IPS-20b (cell line): ENCODE data around the gene SEMA4F.

ENCODE experiments used
- H3K27ac ChIP-seq: one replicate; pipeline ENCODE4 v1.5.1; 2013; ENCODE audit warnings: low read length
- H3K27me3 ChIP-seq: 2 replicates; pipeline ENCODE4 v1.6.1; 2013; ENCODE audit warnings: mild to moderate bottlenecking, low read length, inconsistent platforms; ENCODE audit not compliant: insufficient read depth
- H3K36me3 ChIP-seq: 2 replicates; pipeline ENCODE4 v1.6.1; 2013; ENCODE audit warnings: low read depth, mild to moderate bottlenecking, inconsistent platforms, low read length, moderate library complexity; ENCODE audit not compliant: insufficient read depth
- H3K4me1 ChIP-seq: 2 replicates; pipeline ENCODE4 v1.6.1; 2013; ENCODE audit warnings: mild to moderate bottlenecking, control low read depth, inconsistent platforms, low read length, moderate library complexity; ENCODE audit not compliant: insufficient read depth
- H3K4me3 ChIP-seq: 2 replicates; pipeline ENCODE4 v1.5.1; 2013; ENCODE audit warnings: mild to moderate bottlenecking, low read length, inconsistent platforms
- H3K9ac ChIP-seq: 2 replicates; pipeline ENCODE4 v1.6.1; 2013; ENCODE audit warnings: low read depth, mild to moderate bottlenecking, inconsistent platforms, low read length, moderate library complexity
- H3K9me3 ChIP-seq: 2 replicates; pipeline ENCODE4 v1.6.1; 2013; ENCODE audit warnings: mild to moderate bottlenecking, low read depth, low read length, inconsistent platforms; ENCODE audit not compliant: insufficient read depth

The SEMA4F gene

DNA sequence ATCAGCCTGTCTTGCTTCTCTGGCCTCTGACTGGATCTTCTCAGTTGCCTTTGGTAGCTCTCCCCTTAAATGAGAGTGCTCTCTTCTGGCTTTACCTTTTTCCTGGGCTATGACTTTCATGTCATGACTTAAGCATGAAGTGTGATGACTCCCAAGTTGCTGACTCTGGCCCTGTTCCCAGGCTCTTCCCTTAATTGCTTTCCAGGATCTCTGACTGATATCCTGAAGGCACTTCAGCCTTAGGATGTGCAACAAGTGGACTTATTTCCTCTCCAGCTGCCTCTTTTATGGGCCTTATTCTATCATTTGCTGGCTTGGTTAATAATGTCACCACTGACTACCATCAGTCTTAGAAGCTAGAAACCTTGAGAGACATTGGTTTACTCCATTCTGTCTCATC, 17.4 kb downstream of the SEMA4F start:
- Histone ChIP-seq H3K27ac (no peak overlapping the region), H3K9ac (no peak overlapping the region), H3K27me3 (no peaks in the 10 kb centered on the region), H3K4me1 (no peaks in the 10 kb centered on the region), H3K4me3 (no peak overlapping the region), H3K36me3 (no peaks in the 10 kb centered on the region), H3K9me3 (no peaks in the 10 kb centered on the region)

DNA sequence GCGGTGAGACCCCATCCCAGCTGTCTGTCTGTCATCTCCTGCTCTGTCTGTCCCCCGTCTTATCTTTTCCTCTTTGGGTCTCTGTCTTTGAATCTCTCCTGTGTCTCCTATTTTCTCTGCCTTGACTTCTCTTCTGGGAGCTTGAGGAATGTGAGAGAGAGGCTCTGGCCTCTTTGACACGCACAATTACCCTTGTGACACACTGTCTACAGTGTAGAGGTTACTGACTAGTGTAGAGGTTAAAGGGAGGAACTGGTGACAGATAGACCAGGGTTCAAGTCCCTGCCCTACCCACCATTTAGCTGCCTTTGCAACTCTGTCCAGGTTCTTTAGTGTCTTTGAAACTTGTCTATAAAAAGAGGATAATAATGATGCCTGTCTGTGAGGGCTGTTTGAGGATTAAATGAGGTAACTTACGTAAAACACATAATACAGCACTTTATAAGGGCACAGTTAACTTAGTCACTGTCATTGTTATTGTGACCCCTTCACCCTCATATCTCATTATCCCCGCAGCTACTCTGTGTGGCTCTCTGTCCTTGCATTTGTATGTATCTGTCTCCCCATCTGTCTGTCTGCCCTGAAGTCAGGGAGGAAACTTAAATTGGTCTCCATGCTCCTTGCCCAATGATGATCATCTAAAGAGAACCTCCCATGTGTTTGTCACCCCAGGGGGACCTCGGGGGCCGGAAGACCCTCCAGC, 19.9 kb downstream of the SEMA4F start:
- Histone ChIP-seq H3K9ac (no peak overlapping the region), H3K4me3 (no peak overlapping the region), H3K4me1 (no peaks in the 10 kb centered on the region), H3K36me3 (no peaks in the 10 kb centered on the region), H3K27ac (no peak overlapping the region), H3K9me3 (no peaks in the 10 kb centered on the region), H3K27me3 (no peaks in the 10 kb centered on the region)

DNA sequence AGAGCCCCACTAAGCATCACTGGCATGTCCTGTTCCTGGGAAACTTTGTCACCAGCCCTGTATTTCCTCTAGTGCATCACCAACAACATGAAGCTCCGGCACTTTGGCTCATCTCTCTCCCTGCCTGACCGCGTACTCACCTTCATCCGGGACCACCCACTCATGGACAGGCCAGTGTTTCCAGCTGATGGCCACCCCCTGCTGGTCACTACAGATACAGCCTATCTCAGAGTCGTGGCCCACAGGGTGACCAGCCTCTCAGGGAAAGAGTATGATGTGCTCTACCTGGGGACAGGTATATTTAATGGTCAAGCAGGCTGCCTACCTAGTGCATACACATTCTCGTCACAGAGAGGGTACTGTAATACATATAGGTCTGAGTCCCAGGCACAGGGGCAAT, 21.0 kb downstream of the SEMA4F start:
- Histone ChIP-seq H3K4me3 (no peak overlapping the region), H3K36me3 (no peaks in the 10 kb centered on the region), H3K27me3 (no peaks in the 10 kb centered on the region), H3K27ac (no peak overlapping the region), H3K4me1 (no peaks in the 10 kb centered on the region), H3K9ac (no peak overlapping the region), H3K9me3 (no peaks in the 10 kb centered on the region)

DNA sequence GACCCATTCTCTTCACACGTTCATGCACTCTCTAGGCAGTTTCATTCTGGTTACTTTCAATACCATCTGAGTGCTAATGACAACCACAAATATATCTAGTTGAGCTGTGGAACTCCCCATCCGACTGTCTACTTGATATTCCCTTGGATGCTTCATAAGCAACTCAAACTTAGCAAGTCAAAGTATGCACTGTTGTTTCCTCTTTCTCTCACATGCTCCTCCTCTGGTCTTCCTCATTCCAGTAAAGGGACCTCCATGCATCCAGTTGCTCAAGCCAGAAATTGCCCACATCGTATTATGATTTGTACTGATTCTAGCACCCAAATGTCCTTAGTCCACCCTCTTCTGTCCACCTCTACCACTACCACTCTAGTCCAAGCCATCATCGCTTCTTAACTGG, 22.3 kb downstream of the SEMA4F start:
- Histone ChIP-seq H3K4me3 (no peak overlapping the region), H3K4me1 (no peaks in the 10 kb centered on the region), H3K9me3 (no peaks in the 10 kb centered on the region), H3K9ac (no peak overlapping the region), H3K27ac (no peak overlapping the region), H3K36me3 (no peaks in the 10 kb centered on the region), H3K27me3 (no peaks in the 10 kb centered on the region)

DNA sequence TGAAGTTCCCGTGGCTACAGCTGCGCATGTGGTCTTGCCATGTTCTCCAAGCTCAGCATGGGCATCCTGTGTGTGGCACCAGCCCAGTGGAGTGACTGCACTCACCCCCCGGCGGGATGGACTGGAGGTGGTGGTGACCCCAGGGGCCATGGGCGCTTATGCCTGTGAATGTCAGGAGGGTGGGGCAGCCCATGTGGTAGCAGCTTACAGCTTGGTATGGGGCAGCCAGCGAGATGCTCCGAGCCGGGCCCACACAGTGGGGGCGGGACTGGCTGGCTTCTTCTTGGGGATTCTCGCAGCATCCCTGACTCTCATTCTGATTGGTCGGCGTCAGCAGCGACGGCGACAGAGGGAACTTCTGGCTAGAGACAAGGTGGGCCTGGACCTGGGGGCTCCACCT, 25.6 kb downstream of the SEMA4F start:
- no peak overlapping the region for H3K9ac ChIP-seq
- H3K9me3 ChIP-seq: no peaks in the 10 kb centered on the region
- no peaks in the 10 kb centered on the region for H3K36me3 ChIP-seq
- H3K27me3 ChIP-seq: no peaks in the 10 kb centered on the region
- H3K4me1 ChIP-seq: no peaks in the 10 kb centered on the region
- no peak overlapping the region for H3K4me3 ChIP-seq
- H3K27ac ChIP-seq: no peak overlapping the region

DNA sequence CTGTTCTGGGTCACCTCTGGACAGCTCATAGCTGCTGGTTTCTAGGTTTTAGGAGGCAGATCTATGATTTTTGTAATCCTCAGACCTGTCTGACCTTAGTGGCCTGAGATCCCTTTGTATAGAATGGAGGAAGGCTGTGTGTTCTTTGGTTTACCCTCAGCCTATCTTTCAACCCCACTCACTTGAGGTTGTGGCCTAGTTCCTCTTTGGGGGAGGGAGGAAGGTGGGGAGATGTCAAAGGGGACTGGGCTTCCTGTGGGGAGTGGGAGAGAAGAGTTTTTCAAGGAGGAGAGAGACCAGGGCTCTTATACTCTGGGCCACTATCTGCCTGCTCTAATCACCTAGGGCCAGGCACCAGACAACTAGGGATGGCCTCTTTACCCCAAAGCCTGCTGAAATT, 28.5 kb downstream of the SEMA4F start:
- Histone ChIP-seq H3K36me3 (no peaks in the 10 kb centered on the region), H3K27ac (no peak overlapping the region), H3K4me3 (no peak overlapping the region), H3K9ac (no peak overlapping the region), H3K27me3 (no peaks in the 10 kb centered on the region), H3K9me3 (no peaks in the 10 kb centered on the region), H3K4me1 (no peaks in the 10 kb centered on the region)

DNA sequence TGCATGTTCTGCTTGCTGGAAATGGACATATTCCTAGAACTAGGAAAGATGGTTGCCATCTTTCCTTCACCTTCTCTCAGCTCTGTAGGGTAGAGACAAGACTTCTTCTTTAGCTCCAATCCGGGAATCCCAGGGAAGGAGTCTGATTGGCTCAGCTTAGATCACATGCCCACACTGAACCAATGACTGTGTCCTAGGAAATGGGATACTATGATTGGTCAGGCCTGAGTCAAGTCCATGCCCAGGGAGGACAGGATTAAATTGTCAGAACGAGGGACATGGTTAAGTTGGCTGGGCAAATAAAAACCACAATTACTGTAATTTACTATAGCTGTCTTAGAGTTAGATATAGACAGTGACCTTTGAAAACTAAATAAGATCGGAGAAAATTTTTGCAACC, 31.4 kb downstream of the SEMA4F start:
- no peaks in the 10 kb centered on the region for H3K9me3 ChIP-seq
- no peaks in the 10 kb centered on the region for H3K4me1 ChIP-seq

DNA sequence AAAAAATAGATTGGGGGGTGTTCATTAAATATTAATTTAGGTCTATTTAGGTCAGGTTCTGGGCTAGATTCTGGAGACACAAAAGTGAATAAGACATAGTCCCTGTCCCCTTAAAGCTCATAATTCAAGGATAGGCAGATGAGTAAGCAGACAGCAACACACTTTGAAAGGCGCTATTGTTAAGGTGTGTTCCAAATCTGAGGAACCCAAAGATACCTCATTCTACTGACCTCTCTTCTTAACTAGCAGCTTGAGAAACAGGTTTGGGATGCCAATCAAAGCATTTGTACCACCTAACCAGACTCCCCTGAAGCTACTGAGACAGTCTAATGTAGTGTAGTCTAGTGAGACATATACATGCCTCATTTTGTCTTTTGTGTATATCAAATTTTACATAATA, 34.8 kb downstream of the SEMA4F start:
- Histone ChIP-seq H3K27me3 (no peaks in the 10 kb centered on the region), H3K4me1 (no peaks in the 10 kb centered on the region), H3K9me3 (no peaks in the 10 kb centered on the region), H3K36me3 (no peaks in the 10 kb centered on the region), H3K27ac (no peak overlapping the region), H3K4me3 (no peak overlapping the region), H3K9ac (no peak overlapping the region)

More for the DNA sequence above, 31.4 kb downstream of the SEMA4F start:
- H3K4me3 ChIP-seq: no peak overlapping the region
- H3K27me3 ChIP-seq: no peaks in the 10 kb centered on the region
- H3K27ac ChIP-seq: no peak overlapping the region
- H3K36me3 ChIP-seq: no peaks in the 10 kb centered on the region
- H3K9ac ChIP-seq: no peak overlapping the region

DNA sequence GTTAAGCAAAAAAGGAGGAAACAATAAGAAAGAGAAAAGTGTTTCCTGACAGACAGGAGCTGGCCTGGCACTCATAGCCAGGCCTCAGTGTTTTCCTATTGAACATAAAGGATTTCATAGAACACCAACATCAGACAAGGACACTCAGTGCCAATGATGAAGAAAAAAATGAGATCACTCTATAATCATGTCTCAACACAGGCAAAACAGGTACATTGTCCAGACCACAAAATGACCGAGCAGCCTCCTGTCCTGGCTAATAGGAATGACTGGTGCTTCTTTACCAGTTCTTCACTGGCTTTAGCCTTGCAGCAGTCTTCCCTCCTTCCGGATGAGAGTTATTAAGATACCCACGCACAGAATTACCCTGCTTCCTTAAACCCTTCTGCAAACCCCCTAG, 35.6 kb downstream of the SEMA4F start:
- Histone ChIP-seq H3K4me3 (no peak overlapping the region), H3K9ac (no peak overlapping the region), H3K36me3 (no peaks in the 10 kb centered on the region), H3K9me3 (no peaks in the 10 kb centered on the region), H3K4me1 (no peaks in the 10 kb centered on the region), H3K27ac (no peak overlapping the region), H3K27me3 (no peaks in the 10 kb centered on the region)

DNA sequence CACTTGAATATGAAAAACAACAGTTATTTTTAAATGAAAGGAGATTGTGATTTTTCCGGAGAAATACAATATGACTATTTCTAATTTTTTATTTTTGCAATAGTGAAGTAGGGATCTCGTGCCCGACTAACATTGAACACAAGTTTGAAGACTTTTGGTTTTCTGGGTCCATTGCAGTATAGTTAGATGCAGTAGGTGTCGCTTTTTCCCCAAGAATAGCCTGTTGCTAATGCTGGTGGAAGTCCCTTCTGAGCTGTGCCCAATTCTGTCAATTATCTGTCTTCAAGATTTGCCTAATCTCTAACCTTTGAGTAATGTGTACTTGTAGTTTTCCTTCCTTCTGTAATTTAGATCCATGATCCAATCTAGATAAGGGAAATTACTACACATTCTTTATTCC, 36.5 kb downstream of the SEMA4F start:
- Histone ChIP-seq H3K27me3 (no peaks in the 10 kb centered on the region), H3K9ac (no peak overlapping the region), H3K36me3 (no peaks in the 10 kb centered on the region)

DNA sequence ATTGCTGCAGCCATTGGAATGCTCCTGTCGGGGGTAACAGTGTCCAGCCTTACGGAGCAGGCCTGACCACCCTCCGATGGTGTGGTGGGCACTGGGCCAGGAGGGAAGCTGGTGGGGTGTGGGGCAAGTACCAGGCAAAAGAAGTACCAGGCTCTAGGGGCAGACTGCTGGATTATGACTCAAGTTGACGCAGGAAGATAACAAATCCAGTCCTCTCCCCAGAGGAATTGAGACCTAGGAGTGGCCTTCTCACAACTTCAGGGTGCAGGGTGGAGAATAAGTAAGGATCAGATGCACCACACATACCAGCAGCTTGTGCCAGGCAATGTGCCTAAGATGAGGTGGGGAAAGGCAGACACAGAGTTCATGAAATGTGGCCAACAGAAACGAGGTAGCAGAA, 37.9 kb downstream of the SEMA4F start:
- no peaks in the 10 kb centered on the region for H3K4me1 ChIP-seq
- H3K27ac ChIP-seq: no peak overlapping the region
- no peaks in the 10 kb centered on the region for H3K9me3 ChIP-seq
- H3K36me3 ChIP-seq: no peaks in the 10 kb centered on the region
- H3K4me3 ChIP-seq: no peak overlapping the region
- no peaks in the 10 kb centered on the region for H3K27me3 ChIP-seq
- no peak overlapping the region for H3K9ac ChIP-seq

More for the DNA sequence above, 36.5 kb downstream of the SEMA4F start:
- Histone ChIP-seq H3K4me1 (no peaks in the 10 kb centered on the region), H3K9me3 (no peaks in the 10 kb centered on the region), H3K27ac (no peak overlapping the region), H3K4me3 (no peak overlapping the region)

DNA sequence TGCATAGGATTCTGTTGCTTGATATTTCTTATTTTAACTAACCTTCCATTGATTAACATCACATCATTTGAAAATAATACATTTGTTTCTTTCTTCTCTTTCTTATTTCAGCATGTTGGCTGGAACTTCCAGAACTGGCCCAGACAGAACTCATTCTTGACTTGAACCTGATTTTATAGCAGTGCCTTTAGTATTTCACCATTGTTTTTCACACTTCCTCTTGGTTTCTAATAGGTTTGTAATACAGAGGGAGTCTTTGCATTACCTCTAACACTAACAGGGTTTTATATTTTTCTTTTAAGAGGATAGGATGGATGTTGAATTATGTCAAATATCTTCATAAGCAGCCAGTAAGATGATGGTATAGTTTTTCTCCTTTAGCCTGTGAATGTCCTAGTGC, 39.2 kb downstream of the SEMA4F start:
- Histone ChIP-seq H3K27me3 (no peaks in the 10 kb centered on the region), H3K9me3 (no peaks in the 10 kb centered on the region), H3K4me3 (no peak overlapping the region), H3K4me1 (no peaks in the 10 kb centered on the region), H3K9ac (no peak overlapping the region), H3K36me3 (no peaks in the 10 kb centered on the region), H3K27ac (no peak overlapping the region)
